SK-N-SH treated with all-trans-retinoic acid at 6 μM for 48 hours (cell line): ENCODE data around the gene MAPK8.

Experiments
- ATAC-seq: fragments of 200-7000 bp; cut with Tn5 transposase; 3 replicates; pipeline ENCODE4 v1.9.1; 2020; ENCODE audit warnings: mild to moderate bottlenecking, moderate library complexity
- ARNTL ChIP-seq: fragments of 450-650 bp; formaldehyde crosslinking; IDR thresholded peaks from 2 replicates; pipeline ENCODE4 v1.5.0; 2020; ENCODE audit warnings: low read depth, mild to moderate bottlenecking, moderate library complexity, borderline replicate concordance
- BACH2 ChIP-seq: fragments of 250-450 bp; sonication (Bioruptor Pico); IDR thresholded peaks from 2 replicates; pipeline ENCODE4 v1.9.0; 2021; ENCODE audit warnings: mild to moderate bottlenecking, borderline replicate concordance
- CREB5 ChIP-seq: fragments of 250-450 bp; sonication (Bioruptor Pico); IDR thresholded peaks from 2 replicates; pipeline ENCODE4 v1.5.1; 2020; ENCODE audit warnings: low read depth, mild to moderate bottlenecking, moderate library complexity
- CSDC2 ChIP-seq: fragments of 250-450 bp; sonication (Bioruptor Pico); IDR thresholded peaks from 2 replicates; pipeline ENCODE4 v1.5.0; 2020; ENCODE audit warnings: mild to moderate bottlenecking, moderate library complexity
- CSRNP3 ChIP-seq: fragments of 250-450 bp; sonication (Bioruptor Pico); IDR thresholded peaks from 2 replicates; pipeline ENCODE4 v1.5.1; 2021; ENCODE audit warnings: mild to moderate bottlenecking, moderate library complexity
- ESRRG ChIP-seq: fragments of 250-450 bp; sonication (Bioruptor Pico); IDR thresholded peaks from 2 replicates; pipeline ENCODE4 v1.6.1; 2021; ENCODE audit warnings: mild to moderate bottlenecking
- GLIS3 ChIP-seq: fragments of 250-450 bp; sonication (Bioruptor Pico); IDR thresholded peaks from 2 replicates; pipeline ENCODE4 v1.5.0; 2020; ENCODE audit warnings: mild to moderate bottlenecking, moderate library complexity
- ISL1 ChIP-seq: fragments of 250-450 bp; sonication (Bioruptor Pico); IDR thresholded peaks from 2 replicates; pipeline ENCODE4 v2.1.2; 2022; ENCODE audit warnings: mild to moderate bottlenecking, moderate library complexity
- OSR1 ChIP-seq: fragments of 250-450 bp; sonication (Bioruptor Pico); IDR thresholded peaks from 2 replicates; pipeline ENCODE4 v1.8.0; 2022; ENCODE audit warnings: moderate library complexity, mild to moderate bottlenecking, inconsistent platforms
- PATZ1 ChIP-seq: fragments of 250-450 bp; sonication (Bioruptor Pico); IDR thresholded peaks from 2 replicates; pipeline ENCODE4 v1.8.0; 2020; ENCODE audit warnings: mild to moderate bottlenecking, moderate library complexity, borderline replicate concordance
- PPARA ChIP-seq: fragments of 250-450 bp; sonication (Bioruptor Pico); IDR thresholded peaks from 2 replicates; pipeline ENCODE4 v1.5.0; 2020; ENCODE audit warnings: mild to moderate bottlenecking, borderline replicate concordance
- RARB ChIP-seq: fragments of 250-450 bp; sonication (Bioruptor Pico); IDR thresholded peaks from 2 replicates; pipeline ENCODE4 v1.8.0; 2021; ENCODE audit warnings: mild to moderate bottlenecking, moderate library complexity
- SNAI2 ChIP-seq: fragments of 250-450 bp; sonication (Bioruptor Pico); IDR thresholded peaks from 2 replicates; pipeline ENCODE4 v1.5.0; 2020; ENCODE audit warnings: mild to moderate bottlenecking, moderate library complexity
- TCF4 ChIP-seq: fragments of 250-450 bp; sonication (Bioruptor Pico); IDR thresholded peaks from 2 replicates; pipeline ENCODE4 v1.8.0; 2021; ENCODE audit warnings: mild to moderate bottlenecking, moderate library complexity, borderline replicate concordance
- TOX ChIP-seq: fragments of 250-450 bp; sonication (Bioruptor Pico); IDR thresholded peaks from 2 replicates; pipeline ENCODE4 v1.8.0; 2021; ENCODE audit warnings: mild to moderate bottlenecking, moderate library complexity, borderline replicate concordance
- ZC3H10 ChIP-seq: fragments of 250-450 bp; sonication (Bioruptor Pico); IDR thresholded peaks from 2 replicates; pipeline ENCODE4 v1.5.1; 2021; ENCODE audit warnings: mild to moderate bottlenecking, moderate library complexity
- ZFP3 ChIP-seq: fragments of 250-450 bp; sonication (Bioruptor Pico); IDR thresholded peaks from 2 replicates; pipeline ENCODE4 v1.5.0; 2020; ENCODE audit warnings: mild to moderate bottlenecking, moderate library complexity
- ZFP30 ChIP-seq: fragments of 450-650 bp; formaldehyde crosslinking; IDR thresholded peaks from 2 replicates; pipeline ENCODE4 v1.5.0; 2022; ENCODE audit warnings: mild to moderate bottlenecking, moderate library complexity
- ZNF565 ChIP-seq: fragments of 450-650 bp; formaldehyde crosslinking; conservative IDR thresholded peaks from 2 replicates; pipeline ENCODE4 v1.5.0; 2020; ENCODE audit warnings: low read depth, mild to moderate bottlenecking, moderate library complexity
- ZNF70 ChIP-seq: fragments of 450-650 bp; formaldehyde crosslinking; IDR thresholded peaks from 2 replicates; pipeline ENCODE4 v1.5.0; 2020; ENCODE audit warnings: mild to moderate bottlenecking, moderate library complexity
- ZNF8 ChIP-seq: fragments of 450-650 bp; formaldehyde crosslinking; IDR thresholded peaks from 2 replicates; pipeline ENCODE4 v1.5.0; 2020; ENCODE audit warnings: mild to moderate bottlenecking, moderate library complexity

Gene MAPK8

GRCh38 chr10:48330269-48330668, 23.8 kb downstream of the MAPK8 start (continued):
- no peak for TF ChIP-seq CREB5 (CRISPR knock-in tag)
- no peak for TF ChIP-seq ZFP30
- TF ChIP-seq ISL1 (CRISPR knock-in tag): no peak
- no peak for TF ChIP-seq ZNF8 (CRISPR knock-in tag)
- no peak for TF ChIP-seq SNAI2

- ATAC-seq: no peak
- TF ChIP-seq CSRNP3: no peak
- no peak for TF ChIP-seq GLIS3 (CRISPR knock-in tag)
- TF ChIP-seq SNAI2: no peak
- TF ChIP-seq ZNF8 (CRISPR knock-in tag): no peak
Measured at GRCh38 chr10:48331436-48331835, 25.0 kb downstream of the MAPK8 start.

GRCh38 chr10:48332166-48332870, 25.8 kb downstream of the MAPK8 start:
- no peak for ATAC-seq
- no peak for TF ChIP-seq ZNF70 (CRISPR knock-in tag)
- TF ChIP-seq CSRNP3: no peak
- no peak for TF ChIP-seq ISL1 (CRISPR knock-in tag)
- no peak for TF ChIP-seq ESRRG
- TF ChIP-seq ZNF8 (CRISPR knock-in tag): no peak
- no peak for TF ChIP-seq GLIS3 (CRISPR knock-in tag)
- TF ChIP-seq ZFP30: no peak
- TF ChIP-seq ZFP3 (CRISPR knock-in tag): no peak
- no peak for TF ChIP-seq SNAI2
- no peak for TF ChIP-seq RARB (CRISPR knock-in tag)
- TF ChIP-seq CREB5 (CRISPR knock-in tag): no peak
- no peak for TF ChIP-seq ZC3H10 (CRISPR knock-in tag)
- no peak for TF ChIP-seq ZNF565 (CRISPR knock-in tag)

- no peak for ATAC-seq
Measured at GRCh38 chr10:48332871-48333216, 26.4 kb downstream of the MAPK8 start.

More at GRCh38 chr10:48332871-48333216, 26.4 kb downstream of the MAPK8 start:
- TF ChIP-seq ZNF8 (CRISPR knock-in tag) (no peak), BACH2 (no peak), ESRRG (no peak), OSR1 (CRISPR knock-in tag) (no peak), ZC3H10 (CRISPR knock-in tag) (no peak), PATZ1 (no peak), CSRNP3 (no peak), SNAI2 (no peak), TCF4 (CRISPR knock-in tag) (no peak), ARNTL (CRISPR knock-in tag) (no peak), ZFP30 (no peak), PPARA (no peak), CSDC2 (no peak), ISL1 (CRISPR knock-in tag) (no peak), CREB5 (CRISPR knock-in tag) (no peak), ZNF565 (CRISPR knock-in tag) (no peak), TOX (CRISPR knock-in tag) (no peak), RARB (CRISPR knock-in tag) (no peak)
